Spinal cord (tissue), 10 donors: ENCODE measurements around the gene WWC2. TPM values are rescaled to one million over a fixed set of nuclear protein-coding genes. Genes with fewer than 3 reads are reported as not detected.

Experiments
- DNase-seq, 6 donors: peaks; one replicate each; pipeline versions ENCODE4 v3.0.0 to v3.0.0-alpha.2; 2013 to 2015; ENCODE audit warnings: low spot score in 6 of 6, low read depth in 4 of 6
- H3K27ac ChIP-seq: one replicate; pipeline ENCODE4 v1.5.1; 2013; ENCODE audit warnings: low read depth, low read length, control low read depth
- H3K27me3 ChIP-seq: one replicate; pipeline ENCODE4 v1.6.1; 2013; ENCODE audit warnings: low read length; ENCODE audit not compliant: control insufficient read depth, insufficient read depth
- H3K36me3 ChIP-seq: one replicate; pipeline ENCODE4 v1.6.1; 2013; ENCODE audit warnings: low read length; ENCODE audit not compliant: control insufficient read depth, insufficient read depth
- H3K4me1 ChIP-seq: one replicate; pipeline ENCODE4 v1.6.1; 2013; ENCODE audit warnings: low read length; ENCODE audit not compliant: control insufficient read depth, insufficient read depth
- H3K4me3 ChIP-seq: one replicate; pipeline ENCODE4 v1.5.1; 2013; ENCODE audit warnings: low read depth, low read length, control low read depth
- H3K9me3 ChIP-seq: one replicate; pipeline ENCODE4 v1.6.1; 2013; ENCODE audit warnings: low read length; ENCODE audit not compliant: control insufficient read depth, insufficient read depth
- WGBS: methylation state at CpG from one replicate; pipeline ENCODE4 v1.1.5; 2013; ENCODE audit warnings: missing lambda C conversion rate; ENCODE audit not compliant: insufficient coverage; 5-methylcytosine and 5-hydroxymethylcytosine counted together
- polyA plus RNA-seq, 2 donors: library from polyadenylated mRNA; unstranded; fragments of 120-200 nt; gene quantifications; one replicate each; pipeline ENCODE4 v1.2.1, GENCODE V29; 2013; ENCODE audit not compliant: insufficient read length in 2 of 2
- total RNA-seq, 2 donors: library from RNA; depleted of rRNA in 1 of 2; stranded (reverse); fragments of 120-200 nt in 1 of 2; fragments of >200 nt in 1 of 2; gene quantifications; one replicate each; pipeline versions ENCODE4 v1.2.3 to v1.2.4, GENCODE V29; 2013 to 2014
- donor health status: healthy.

WWC2 gene
- total and polyA plus RNA-seq, 4 donors: 19.0 to 33.4 (median 25.9) TPM

- H3K27ac ChIP-seq: no peak overlapping the region
- H3K36me3 ChIP-seq: peaks cover 3% of the 10 kb centered on the region
- WGBS: no CpG with 5 or more reads among the region's 2 CpGs
- H3K9me3 ChIP-seq: no peaks in the 10 kb centered on the region
- no peak overlapping the region for H3K4me3 ChIP-seq
- H3K27me3 ChIP-seq: no peaks in the 10 kb centered on the region
- no peak for DNase-seq
- H3K4me1 ChIP-seq: no peaks in the 10 kb centered on the region
Observed at GRCh38 chr4:183205193-183205592, 106.1 kb downstream of the WWC2 start.

- H3K4me3 ChIP-seq: no peak overlapping the region
- WGBS: 41% methylated on average over 3 of the region's 4 CpGs
- no peaks in the 10 kb centered on the region for H3K9me3 ChIP-seq
- H3K36me3 ChIP-seq: peaks cover 3% of the 10 kb centered on the region
- DNase-seq: no peak
- H3K4me1 ChIP-seq: no peaks in the 10 kb centered on the region
- no peak overlapping the region for H3K27ac ChIP-seq
- H3K27me3 ChIP-seq: no peaks in the 10 kb centered on the region
Observed at GRCh38 chr4:183205709-183206108, 106.7 kb downstream of the WWC2 start.

- Histone ChIP-seq H3K36me3 (peaks cover 3% of the 10 kb centered on the region), H3K4me3 (no peak overlapping the region), H3K27me3 (no peaks in the 10 kb centered on the region), H3K27ac (no peak overlapping the region), H3K9me3 (no peaks in the 10 kb centered on the region), H3K4me1 (no peaks in the 10 kb centered on the region)
- no peak for DNase-seq
- 97% methylated on average over 7 of the region's 8 CpGs for WGBS
Observed at GRCh38 chr4:183211533-183211932, 112.5 kb downstream of the WWC2 start.

- peaks cover 3% of the 10 kb centered on the region for H3K36me3 ChIP-seq
- no CpG with 5 or more reads among the region's 2 CpGs for WGBS
- no peaks in the 10 kb centered on the region for H3K4me1 ChIP-seq
- no peaks in the 10 kb centered on the region for H3K27me3 ChIP-seq
- no peak overlapping the region for H3K4me3 ChIP-seq
- no peak for DNase-seq
- no peaks in the 10 kb centered on the region for H3K9me3 ChIP-seq
- H3K27ac ChIP-seq: no peak overlapping the region
Observed at GRCh38 chr4:183213996-183214395, 114.9 kb downstream of the WWC2 start.

GRCh38 chr4:183214912-183215488, 115.9 kb downstream of the WWC2 start:
- H3K27ac ChIP-seq: no peak overlapping the region
- H3K36me3 ChIP-seq: no peaks in the 10 kb centered on the region
- H3K4me1 ChIP-seq: no peaks in the 10 kb centered on the region
- no CpG with 5 or more reads among the region's 4 CpGs for WGBS
- H3K27me3 ChIP-seq: no peaks in the 10 kb centered on the region
- DNase-seq: no peak
- no peak overlapping the region for H3K4me3 ChIP-seq
- no peaks in the 10 kb centered on the region for H3K9me3 ChIP-seq

GRCh38 chr4:183220236-183220635, 121.2 kb downstream of the WWC2 start:
- WGBS: no CpG with 5 or more reads among the region's 4 CpGs
- no peak overlapping the region for H3K4me3 ChIP-seq
- no peaks in the 10 kb centered on the region for H3K27me3 ChIP-seq
- DNase-seq: no peak
- H3K36me3 ChIP-seq: no peaks in the 10 kb centered on the region
- H3K4me1 ChIP-seq: no peaks in the 10 kb centered on the region
- no peak overlapping the region for H3K27ac ChIP-seq
- no peaks in the 10 kb centered on the region for H3K9me3 ChIP-seq

GRCh38 chr4:183223053-183223452, 124.0 kb downstream of the WWC2 start:
- no CpG with 5 or more reads among the region's 3 CpGs for WGBS
- Histone ChIP-seq H3K4me1 (no peaks in the 10 kb centered on the region), H3K36me3 (no peaks in the 10 kb centered on the region), H3K27me3 (no peaks in the 10 kb centered on the region), H3K4me3 (no peak overlapping the region), H3K9me3 (no peaks in the 10 kb centered on the region), H3K27ac (no peak overlapping the region)
- no peak for DNase-seq

GRCh38 chr4:183229397-183229796, 130.3 kb downstream of the WWC2 start:
- Histone ChIP-seq H3K27ac (no peak overlapping the region), H3K27me3 (no peaks in the 10 kb centered on the region), H3K4me3 (no peak overlapping the region), H3K36me3 (no peaks in the 10 kb centered on the region), H3K4me1 (no peaks in the 10 kb centered on the region), H3K9me3 (no peaks in the 10 kb centered on the region)
- no peak for DNase-seq

- no peak overlapping the region for H3K4me3 ChIP-seq
- no peak overlapping the region for H3K27ac ChIP-seq
- peaks cover 8% of the 10 kb centered on the region for H3K36me3 ChIP-seq
- 85% methylated on average over 9 of the region's 15 CpGs for WGBS
- no peaks in the 10 kb centered on the region for H3K27me3 ChIP-seq
- H3K4me1 ChIP-seq: no peaks in the 10 kb centered on the region
- H3K9me3 ChIP-seq: no peaks in the 10 kb centered on the region
- DNase-seq: no peak
Observed at GRCh38 chr4:183240581-183241321, 141.7 kb downstream of the WWC2 start.

GRCh38 chr4:183241322-183241640, 142.2 kb downstream of the WWC2 start:
- Histone ChIP-seq H3K36me3 (peaks cover 8% of the 10 kb centered on the region), H3K27me3 (no peaks in the 10 kb centered on the region), H3K4me3 (no peak overlapping the region), H3K9me3 (no peaks in the 10 kb centered on the region), H3K4me1 (no peaks in the 10 kb centered on the region), H3K27ac (no peak overlapping the region)
- WGBS: no CpG with 5 or more reads among the region's 4 CpGs
- DNase-seq: no peak
